NCI-H2107 (cell line): Measurements from ENCODE around the gene RSPH10B2.
"Not testable (repeated sequence)": the region's sequence is repeated elsewhere in the genome, so short reads cannot be mapped to it uniquely, and the experiment has no call there.

ENCODE experiments used
- DNase-seq: peaks from one replicate; lab custom pipeline; 2025; lab: John Stamatoyannopoulos, UW

Gene RSPH10B2

GRCh38 chr7:6842278-6842921, 88.5 kb downstream of the RSPH10B2 start:
- not testable (repeated sequence) for DNase-seq

- not testable (repeated sequence) for DNase-seq
Measured at GRCh38 chr7:6843092-6843491, 89.2 kb downstream of the RSPH10B2 start.

GRCh38 chr7:6843654-6844053, 89.8 kb downstream of the RSPH10B2 start:
- not testable (repeated sequence) for DNase-seq

- DNase-seq = not testable (repeated sequence)
Measured at GRCh38 chr7:6845971-6846449, 92.1 kb downstream of the RSPH10B2 start.

GRCh38 chr7:6847751-6848150, 93.8 kb downstream of the RSPH10B2 start:
- DNase-seq = not testable (repeated sequence)
